Measurements from ENCODE around the gene MAP3K9. TPM values are rescaled to one million over a fixed set of nuclear protein-coding genes. Genes with fewer than 3 reads are reported as not detected.

MAP3K9 gene
- total RNA-seq, 2 experiments from 2014 or later: 5.9 to 6.2 TPM

GRCh38 chr14:70731447-70732239 lies 77.7 kb downstream of the MAP3K9 start:
- no peak for DNase-seq
- peaks cover 2% of the 10 kb centered on the region for H3K36me3 Mint-ChIP-seq
- no peaks in the 10 kb centered on the region for H3K9me3 Mint-ChIP-seq
- H3K4me3 Mint-ChIP-seq: no peak overlapping the region
- peak overlapping the region; percentile 3 for H3K27ac Mint-ChIP-seq
- no peaks in the 10 kb centered on the region for H3K4me1 Mint-ChIP-seq
- H3K27me3 Mint-ChIP-seq: no peaks in the 10 kb centered on the region

- Mint-ChIP-seq H3K4me3 (no peak overlapping the region), H3K4me1 (no peaks in the 10 kb centered on the region), H3K9me3 (no peaks in the 10 kb centered on the region), H3K36me3 (peaks cover 2% of the 10 kb centered on the region), H3K27ac (no peak overlapping the region), H3K27me3 (no peaks in the 10 kb centered on the region)
- DNase-seq: no peak
Observed at GRCh38 chr14:70730393-70730792, 78.9 kb downstream of the MAP3K9 start.

- Mint-ChIP-seq H3K9me3 (no peaks in the 10 kb centered on the region), H3K27ac (no peak overlapping the region), H3K27me3 (no peaks in the 10 kb centered on the region), H3K36me3 (peaks cover 2% of the 10 kb centered on the region), H3K4me3 (no peak overlapping the region), H3K4me1 (no peaks in the 10 kb centered on the region)
- DNase-seq: no peak
Observed at GRCh38 chr14:70726651-70727375, 82.5 kb downstream of the MAP3K9 start.

GRCh38 chr14:70724944-70725343 lies 84.4 kb downstream of the MAP3K9 start:
- Mint-ChIP-seq H3K36me3 (no peaks in the 10 kb centered on the region), H3K9me3 (no peaks in the 10 kb centered on the region), H3K27me3 (no peaks in the 10 kb centered on the region), H3K27ac (no peak overlapping the region), H3K4me1 (no peaks in the 10 kb centered on the region), H3K4me3 (no peak overlapping the region)
- no peak for DNase-seq

- no peaks in the 10 kb centered on the region for H3K9me3 Mint-ChIP-seq
- H3K36me3 Mint-ChIP-seq: no peaks in the 10 kb centered on the region
- no peak overlapping the region for H3K27ac Mint-ChIP-seq
- DNase-seq: no peak
- H3K4me1 Mint-ChIP-seq: no peaks in the 10 kb centered on the region
- no peak overlapping the region for H3K4me3 Mint-ChIP-seq
- H3K27me3 Mint-ChIP-seq: no peaks in the 10 kb centered on the region
Observed at GRCh38 chr14:70724110-70724509, 85.2 kb downstream of the MAP3K9 start.

- no peaks in the 10 kb centered on the region for H3K36me3 Mint-ChIP-seq
- no peak for DNase-seq
- no peaks in the 10 kb centered on the region for H3K4me1 Mint-ChIP-seq
- no peaks in the 10 kb centered on the region for H3K27me3 Mint-ChIP-seq
- H3K4me3 Mint-ChIP-seq: no peak overlapping the region
- H3K9me3 Mint-ChIP-seq: no peaks in the 10 kb centered on the region
- no peak overlapping the region for H3K27ac Mint-ChIP-seq
Observed at GRCh38 chr14:70723276-70723675, 86.0 kb downstream of the MAP3K9 start.

GRCh38 chr14:70722418-70722817 lies 86.9 kb downstream of the MAP3K9 start:
- DNase-seq: no peak
- Mint-ChIP-seq H3K36me3 (no peaks in the 10 kb centered on the region), H3K4me3 (no peak overlapping the region), H3K27ac (no peak overlapping the region), H3K9me3 (no peaks in the 10 kb centered on the region), H3K27me3 (no peaks in the 10 kb centered on the region), H3K4me1 (no peaks in the 10 kb centered on the region)

GRCh38 chr14:70721542-70721941 lies 87.8 kb downstream of the MAP3K9 start:
- Mint-ChIP-seq H3K4me1 (no peaks in the 10 kb centered on the region), H3K9me3 (no peaks in the 10 kb centered on the region), H3K4me3 (no peak overlapping the region), H3K36me3 (no peaks in the 10 kb centered on the region), H3K27ac (no peak overlapping the region), H3K27me3 (no peaks in the 10 kb centered on the region)
- DNase-seq: no peak

GRCh38 chr14:70718383-70719118 lies 90.8 kb downstream of the MAP3K9 start:
- Mint-ChIP-seq H3K27me3 (peaks cover 4% of the 10 kb centered on the region), H3K4me1 (peaks cover 8% of the 10 kb centered on the region), H3K36me3 (no peaks in the 10 kb centered on the region), H3K27ac (no peak overlapping the region), H3K4me3 (no peak overlapping the region), H3K9me3 (no peaks in the 10 kb centered on the region)
- DNase-seq: no peak

GRCh38 chr14:70716958-70717357 lies 92.4 kb downstream of the MAP3K9 start:
- Mint-ChIP-seq H3K9me3 (no peaks in the 10 kb centered on the region), H3K4me3 (no peak overlapping the region), H3K27me3 (peaks cover 4% of the 10 kb centered on the region), H3K27ac (no peak overlapping the region), H3K4me1 (peaks cover 9% of the 10 kb centered on the region), H3K36me3 (no peaks in the 10 kb centered on the region)
- DNase-seq: no peak

GRCh38 chr14:70716483-70716882 lies 92.8 kb downstream of the MAP3K9 start:
- no peak for DNase-seq
- Mint-ChIP-seq H3K4me1 (peaks cover 9% of the 10 kb centered on the region), H3K4me3 (no peak overlapping the region), H3K9me3 (no peaks in the 10 kb centered on the region), H3K36me3 (no peaks in the 10 kb centered on the region), H3K27ac (no peak overlapping the region), H3K27me3 (peaks cover 4% of the 10 kb centered on the region)

- Mint-ChIP-seq H3K36me3 (no peaks in the 10 kb centered on the region), H3K4me3 (no peak overlapping the region), H3K4me1 (peaks cover 9% of the 10 kb centered on the region), H3K27ac (no peak overlapping the region), H3K9me3 (no peaks in the 10 kb centered on the region), H3K27me3 (peaks cover 4% of the 10 kb centered on the region)
- DNase-seq: peak; percentile 29
Observed at GRCh38 chr14:70714055-70714550, 95.2 kb downstream of the MAP3K9 start.

GRCh38 chr14:70713511-70713916 lies 95.8 kb downstream of the MAP3K9 start:
- H3K4me3 Mint-ChIP-seq: no peak overlapping the region
- peaks cover 4% of the 10 kb centered on the region for H3K27me3 Mint-ChIP-seq
- no peaks in the 10 kb centered on the region for H3K9me3 Mint-ChIP-seq
- H3K27ac Mint-ChIP-seq: no peak overlapping the region
- no peaks in the 10 kb centered on the region for H3K36me3 Mint-ChIP-seq
- no peak for DNase-seq
- peaks cover 9% of the 10 kb centered on the region for H3K4me1 Mint-ChIP-seq

GRCh38 chr14:70713096-70713495 lies 96.2 kb downstream of the MAP3K9 start:
- peaks cover 4% of the 10 kb centered on the region for H3K27me3 Mint-ChIP-seq
- no peaks in the 10 kb centered on the region for H3K9me3 Mint-ChIP-seq
- no peaks in the 10 kb centered on the region for H3K36me3 Mint-ChIP-seq
- peaks cover 9% of the 10 kb centered on the region for H3K4me1 Mint-ChIP-seq
- H3K27ac Mint-ChIP-seq: no peak overlapping the region
- no peak for DNase-seq
- no peak overlapping the region for H3K4me3 Mint-ChIP-seq

GRCh38 chr14:70711451-70711850 lies 97.9 kb downstream of the MAP3K9 start:
- no peak for DNase-seq
- H3K27me3 Mint-ChIP-seq: peaks cover 4% of the 10 kb centered on the region
- no peak overlapping the region for H3K27ac Mint-ChIP-seq
- peaks cover 12% of the 10 kb centered on the region for H3K4me1 Mint-ChIP-seq
- no peak overlapping the region for H3K4me3 Mint-ChIP-seq
- no peaks in the 10 kb centered on the region for H3K9me3 Mint-ChIP-seq
- H3K36me3 Mint-ChIP-seq: no peaks in the 10 kb centered on the region
